ENCODE data around the gene THSD4. TPM values are rescaled to one million over a fixed set of nuclear protein-coding genes. Genes with fewer than 3 reads are reported as not detected.
"Not testable (repeated sequence)": the region's sequence is repeated elsewhere in the genome, so short reads cannot be mapped to it uniquely, and the experiment has no call there.

THSD4 gene
- total RNA-seq, 1 donor from 2014 or later = 5.1 TPM

GRCh38 chr15:71290881-71291635, 175.8 kb downstream of the THSD4 start:
- DNase-seq (ENCODE audit: low spot score) = no peak

GRCh38 chr15:71291723-71292122, 176.5 kb downstream of the THSD4 start:
- DNase-seq (ENCODE audit: low spot score) = no peak

GRCh38 chr15:71293723-71294122, 178.5 kb downstream of the THSD4 start:
- no peak for DNase-seq (ENCODE audit: low spot score)

- DNase-seq (ENCODE audit: low spot score) = no peak
Observed at GRCh38 chr15:71294251-71294910, 179.1 kb downstream of the THSD4 start.

- DNase-seq (ENCODE audit: low spot score) = no peak
Observed at GRCh38 chr15:71294911-71295602, 179.8 kb downstream of the THSD4 start.

GRCh38 chr15:71295603-71296314, 180.5 kb downstream of the THSD4 start:
- DNase-seq (ENCODE audit: low spot score) = no peak

GRCh38 chr15:71296315-71296679, 181.0 kb downstream of the THSD4 start:
- no peak for DNase-seq (ENCODE audit: low spot score)

- no peak for DNase-seq (ENCODE audit: low spot score)
Observed at GRCh38 chr15:71301958-71302621, 186.8 kb downstream of the THSD4 start.

- DNase-seq (ENCODE audit: low spot score) = no peak
Observed at GRCh38 chr15:71302861-71303410, 187.7 kb downstream of the THSD4 start.

- no peak for DNase-seq (ENCODE audit: low spot score)
Observed at GRCh38 chr15:71303977-71304376, 188.7 kb downstream of the THSD4 start.

- DNase-seq (ENCODE audit: low spot score) = no peak
Observed at GRCh38 chr15:71304681-71305080, 189.4 kb downstream of the THSD4 start.

GRCh38 chr15:71306538-71306937, 191.3 kb downstream of the THSD4 start:
- DNase-seq (ENCODE audit: low spot score) = no peak

- DNase-seq (ENCODE audit: low spot score) = no peak
Observed at GRCh38 chr15:71312194-71312708, 197.0 kb downstream of the THSD4 start.

GRCh38 chr15:71312731-71313460, 197.6 kb downstream of the THSD4 start:
- DNase-seq (ENCODE audit: low spot score) = no peak

GRCh38 chr15:71313806-71314205, 198.5 kb downstream of the THSD4 start:
- no peak for DNase-seq (ENCODE audit: low spot score)

GRCh38 chr15:71314956-71315537, 199.8 kb downstream of the THSD4 start:
- no peak for DNase-seq (ENCODE audit: low spot score)

GRCh38 chr15:71316911-71317310, 201.6 kb downstream of the THSD4 start:
- DNase-seq (ENCODE audit: low spot score) = no peak

GRCh38 chr15:71319424-71319823, 204.2 kb downstream of the THSD4 start:
- not testable (repeated sequence) for DNase-seq (ENCODE audit: low spot score)

- no peak for DNase-seq (ENCODE audit: low spot score)
Observed at GRCh38 chr15:71319935-71320334, 204.7 kb downstream of the THSD4 start.

Data from mesenteric fat pad (tissue), 1 donor.